Measurements from ENCODE around the gene HIVEP3.

GRCh38 chr1:41884256-41885230 is 34.2 kb downstream of the HIVEP3 start:
- no peak for TF ChIP-seq CTCF (IDR thresholded peaks at IDR 0.05)
- no peak for TF ChIP-seq TP53 (CRISPR knock-in tag; IDR thresholded peaks at IDR 0.05)
- no peak for TF ChIP-seq ZNF263 (CRISPR knock-in tag; IDR thresholded peaks at IDR 0.05; ENCODE audit: low read depth)

Data from WTC11 (cell line).